ENCODE data around the gene NUDT17.
A peak's percentile ranks its signal among the peaks of the same experiment; 100 is the strongest.
"Not testable (repeated sequence)": the region's sequence is repeated elsewhere in the genome, so short reads cannot be mapped to it uniquely, and the experiment has no call there.

NUDT17 gene

GRCh38 chr1:145822779-145823331 lies 22.6 kb upstream of the NUDT17 start:
- H3K9ac ChIP-seq (ENCODE audit: low read depth in 1 of 2, low read length in 2 of 2); H3K4me3 ChIP-seq (ENCODE audit: low read depth in 1 of 2, low read length in 2 of 2); H3K9me3 ChIP-seq (ENCODE audit: control insufficient read depth in 1 of 2, low read length in 2 of 2); H3K27ac ChIP-seq (ENCODE audit: low read depth, low read length); H3K27me3 ChIP-seq (ENCODE audit: control insufficient read depth in 1 of 2, insufficient read depth in 2 of 2, low read length in 2 of 2): not testable (repeated sequence)
- H3K4me1 ChIP-seq (ENCODE audit: control insufficient read depth in 1 of 2, insufficient read depth in 2 of 2, low read length in 2 of 2): peaks cover 8 to 12% of the 10 kb centered on the region in 2 donors
- H3K36me3 ChIP-seq (ENCODE audit: control insufficient read depth in 1 of 2, insufficient read depth in 2 of 2, low read length in 2 of 2): peaks cover 14 to 17% of the 10 kb centered on the region in 2 donors

DNA sequence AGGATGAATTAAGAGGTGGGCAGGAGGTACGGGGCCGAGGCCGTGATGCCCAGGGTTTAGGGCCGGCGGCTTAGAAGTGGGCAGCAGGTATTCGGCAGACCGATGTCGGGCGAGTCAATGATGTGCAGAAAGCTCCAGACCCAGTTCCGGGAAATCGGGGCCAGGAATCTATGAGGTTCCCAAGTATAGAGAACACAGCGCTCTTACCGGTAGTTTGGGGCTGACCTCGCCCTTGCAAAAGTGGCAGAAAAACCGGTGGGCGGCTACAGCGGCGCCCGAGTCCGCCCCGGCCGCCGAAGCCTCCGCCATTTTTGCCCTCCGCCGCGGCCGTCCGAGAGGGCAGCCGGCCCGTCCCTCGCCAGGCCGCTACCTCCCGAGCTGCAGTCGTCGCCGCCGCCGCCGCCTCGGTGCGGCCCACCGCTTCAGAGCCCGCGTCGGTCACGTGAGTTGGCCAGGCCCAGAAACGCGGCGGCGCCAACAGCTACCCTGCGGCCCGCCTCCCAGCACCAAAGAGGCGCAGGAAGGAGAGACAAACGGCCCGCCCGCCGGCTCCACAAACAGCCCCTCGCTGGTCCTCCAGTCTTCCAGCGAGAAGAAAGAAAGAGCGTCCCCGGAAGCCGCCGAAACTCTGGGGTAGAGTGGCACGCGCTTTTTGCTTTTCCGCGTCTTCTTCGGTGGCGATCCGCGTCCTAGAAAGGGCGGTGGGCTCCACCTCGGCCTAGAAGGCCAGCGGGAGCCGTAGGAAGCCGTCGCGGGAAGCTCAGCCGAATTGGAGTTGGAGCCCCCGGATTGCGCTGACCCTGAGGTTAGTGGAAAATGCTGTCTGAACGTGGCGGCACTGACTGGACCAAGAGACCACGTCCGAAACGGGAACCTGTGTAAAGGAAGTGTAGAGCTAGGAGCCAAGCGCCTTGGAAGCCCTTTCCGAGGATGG lies 21.6 kb upstream of the NUDT17 start, which contains the start of the genes POLR3C and RNF115:
POLR3C (plus strand) TSS at position 636 of the 934 bp plus-strand sequence. CDS start 1,577 bp downstream, outside the sequence.
RNF115 (minus strand) TSS at position 531 of the 934 bp plus-strand sequence; CDS start at position 309, 222 bp downstream.
- no peaks in the 10 kb centered on the region for H3K27me3 ChIP-seq (ENCODE audit: control insufficient read depth in 1 of 2, insufficient read depth in 2 of 2, low read length in 2 of 2)
- H3K9ac ChIP-seq (ENCODE audit: low read depth in 1 of 2, low read length in 2 of 2): peak within 1 kb of the TSS; percentile 88 to 95
- H3K27ac ChIP-seq (ENCODE audit: low read depth, low read length): peak within 1 kb of the TSS; percentile 89
- H3K36me3 ChIP-seq (ENCODE audit: control insufficient read depth in 1 of 2, insufficient read depth in 2 of 2, low read length in 2 of 2): peaks cover 23 to 27% of the 10 kb centered on the region in 2 donors
- H3K4me3 ChIP-seq (ENCODE audit: low read depth in 1 of 2, low read length in 2 of 2): peak within 1 kb of the TSS; percentile 100
- H3K4me1 ChIP-seq (ENCODE audit: control insufficient read depth in 1 of 2, insufficient read depth in 2 of 2, low read length in 2 of 2): peaks cover 8 to 12% of the 10 kb centered on the region in 2 donors
- H3K9me3 ChIP-seq (ENCODE audit: control insufficient read depth in 1 of 2, low read length in 2 of 2): no peaks in the 10 kb centered on the region

DNA sequence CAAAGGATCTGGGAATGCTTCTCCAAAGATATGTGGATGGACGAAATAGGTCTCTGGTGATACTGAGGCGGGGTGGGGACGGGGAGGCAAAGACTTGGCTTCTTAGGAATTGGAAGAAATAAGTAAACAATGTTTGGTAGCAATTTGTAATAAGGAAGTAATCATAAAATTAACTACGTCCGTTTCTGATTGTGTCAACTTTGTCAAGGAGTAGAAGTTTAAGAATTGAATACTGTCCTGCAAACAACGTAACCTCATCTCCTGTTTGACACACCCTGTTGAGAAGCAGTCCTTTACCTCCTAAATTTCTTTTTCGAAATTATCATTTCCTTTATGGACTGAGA lies 21.0 kb upstream of the NUDT17 start:
- Histone ChIP-seq H3K27me3 (ENCODE audit: control insufficient read depth in 1 of 2, insufficient read depth in 2 of 2, low read length in 2 of 2) (no peaks in the 10 kb centered on the region), H3K4me1 (ENCODE audit: control insufficient read depth in 1 of 2, insufficient read depth in 2 of 2, low read length in 2 of 2) (peaks cover 8 to 12% of the 10 kb centered on the region in 2 donors), H3K4me3 (ENCODE audit: low read depth in 1 of 2, low read length in 2 of 2) (peak overlapping the region; percentile 100), H3K27ac (ENCODE audit: low read depth, low read length) (peak overlapping the region; percentile 89), H3K9ac (ENCODE audit: low read depth in 1 of 2, low read length in 2 of 2) (peak overlapping the region; percentile 88 to 95), H3K36me3 (ENCODE audit: control insufficient read depth in 1 of 2, insufficient read depth in 2 of 2, low read length in 2 of 2) (peaks cover 30 to 33% of the 10 kb centered on the region in 2 donors), H3K9me3 (ENCODE audit: control insufficient read depth in 1 of 2, low read length in 2 of 2) (no peaks in the 10 kb centered on the region)

GRCh38 chr1:145826030-145826429 lies 19.4 kb upstream of the NUDT17 start:
- no peak overlapping the region for H3K9ac ChIP-seq (ENCODE audit: low read depth in 1 of 2, low read length in 2 of 2)
- H3K4me3 ChIP-seq (ENCODE audit: low read depth in 1 of 2, low read length in 2 of 2): no peak overlapping the region
- H3K27ac ChIP-seq (ENCODE audit: low read depth, low read length): no peak overlapping the region
- H3K9me3 ChIP-seq (ENCODE audit: control insufficient read depth in 1 of 2, low read length in 2 of 2): no peaks in the 10 kb centered on the region
- H3K36me3 ChIP-seq (ENCODE audit: control insufficient read depth in 1 of 2, insufficient read depth in 2 of 2, low read length in 2 of 2): peaks cover 32 to 49% of the 10 kb centered on the region in 2 donors
- no peaks in the 10 kb centered on the region for H3K27me3 ChIP-seq (ENCODE audit: control insufficient read depth in 1 of 2, insufficient read depth in 2 of 2, low read length in 2 of 2)
- H3K4me1 ChIP-seq (ENCODE audit: control insufficient read depth in 1 of 2, insufficient read depth in 2 of 2, low read length in 2 of 2): peaks cover 8 to 12% of the 10 kb centered on the region in 2 donors

DNA sequence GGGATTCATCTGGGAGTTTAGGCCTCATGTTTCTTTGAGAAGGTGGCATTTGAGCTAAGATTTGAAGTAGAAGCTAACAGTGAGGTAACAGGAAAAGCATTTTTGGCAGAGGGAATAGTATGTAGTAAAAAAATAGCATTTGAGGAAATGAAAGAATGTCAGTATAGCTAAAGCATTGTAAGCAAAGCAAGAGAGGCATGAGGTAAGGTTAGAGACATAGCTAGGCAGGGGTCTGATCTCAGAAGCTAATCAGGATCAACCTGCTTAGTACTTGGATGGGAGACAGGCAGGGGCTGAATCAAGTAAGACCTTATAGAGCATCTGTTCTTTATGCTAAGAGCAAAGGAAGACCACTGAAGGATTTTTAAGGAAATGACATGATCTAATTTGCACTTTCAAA lies 17.5 kb upstream of the NUDT17 start:
- H3K9me3 ChIP-seq (ENCODE audit: control insufficient read depth in 1 of 2, low read length in 2 of 2): no peaks in the 10 kb centered on the region

DNA sequence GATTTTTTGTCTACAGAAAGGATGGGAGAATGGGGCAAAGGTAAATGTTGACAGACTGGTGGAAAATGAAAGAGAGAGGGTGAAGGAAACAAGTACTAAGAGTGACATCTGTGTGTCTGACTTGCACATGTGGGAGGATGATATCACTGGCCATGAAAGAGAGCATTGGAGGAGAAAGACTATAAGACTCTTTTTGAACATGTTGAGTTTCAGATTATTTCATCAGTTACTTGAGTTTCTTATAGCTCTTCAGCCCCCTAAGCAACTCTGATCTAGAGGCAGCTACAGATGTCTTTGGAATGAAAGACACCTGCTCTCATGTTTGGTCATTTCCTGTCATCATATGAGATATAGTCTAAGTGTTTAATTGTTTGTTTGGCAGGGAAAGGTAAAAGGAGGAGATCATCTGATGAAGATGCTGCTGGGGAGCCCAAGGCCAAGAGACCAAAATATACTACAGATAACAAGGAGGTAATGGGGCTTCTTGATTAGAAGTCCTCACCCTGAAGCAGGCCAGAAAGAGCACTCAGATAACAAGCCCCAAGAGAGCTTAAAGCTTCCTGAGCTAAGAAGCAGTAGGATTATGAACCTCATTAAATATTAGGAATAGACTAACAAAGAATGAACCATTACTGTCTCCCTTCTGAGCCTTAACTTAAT lies 16.9 kb upstream of the NUDT17 start:
- Histone ChIP-seq H3K4me3 (ENCODE audit: low read depth in 1 of 2, low read length in 2 of 2) (no peak overlapping the region), H3K9me3 (ENCODE audit: control insufficient read depth in 1 of 2, low read length in 2 of 2) (no peaks in the 10 kb centered on the region), H3K4me1 (ENCODE audit: control insufficient read depth in 1 of 2, insufficient read depth in 2 of 2, low read length in 2 of 2) (peaks cover 8 to 12% of the 10 kb centered on the region in 2 donors), H3K36me3 (ENCODE audit: control insufficient read depth in 1 of 2, insufficient read depth in 2 of 2, low read length in 2 of 2) (peaks cover 37 to 72% of the 10 kb centered on the region in 2 donors), H3K27me3 (ENCODE audit: control insufficient read depth in 1 of 2, insufficient read depth in 2 of 2, low read length in 2 of 2) (no peaks in the 10 kb centered on the region), H3K9ac (ENCODE audit: low read depth in 1 of 2, low read length in 2 of 2) (no peak overlapping the region), H3K27ac (ENCODE audit: low read depth, low read length) (no peak overlapping the region)

More for the DNA sequence above, 17.5 kb upstream of the NUDT17 start:
- H3K4me3 ChIP-seq (ENCODE audit: low read depth in 1 of 2, low read length in 2 of 2): no peak overlapping the region
- peaks cover 8 to 12% of the 10 kb centered on the region in 2 donors for H3K4me1 ChIP-seq (ENCODE audit: control insufficient read depth in 1 of 2, insufficient read depth in 2 of 2, low read length in 2 of 2)
- H3K9ac ChIP-seq (ENCODE audit: low read depth in 1 of 2, low read length in 2 of 2): no peak overlapping the region
- H3K27ac ChIP-seq (ENCODE audit: low read depth, low read length): no peak overlapping the region
- no peaks in the 10 kb centered on the region for H3K27me3 ChIP-seq (ENCODE audit: control insufficient read depth in 1 of 2, insufficient read depth in 2 of 2, low read length in 2 of 2)
- peaks cover 32 to 67% of the 10 kb centered on the region in 2 donors for H3K36me3 ChIP-seq (ENCODE audit: control insufficient read depth in 1 of 2, insufficient read depth in 2 of 2, low read length in 2 of 2)

- H3K9ac ChIP-seq (ENCODE audit: low read depth in 1 of 2, low read length in 2 of 2); H3K9me3 ChIP-seq (ENCODE audit: control insufficient read depth in 1 of 2, low read length in 2 of 2); H3K27me3 ChIP-seq (ENCODE audit: control insufficient read depth in 1 of 2, insufficient read depth in 2 of 2, low read length in 2 of 2); H3K4me3 ChIP-seq (ENCODE audit: low read depth in 1 of 2, low read length in 2 of 2); H3K27ac ChIP-seq (ENCODE audit: low read depth, low read length); H3K4me1 ChIP-seq (ENCODE audit: control insufficient read depth in 1 of 2, insufficient read depth in 2 of 2, low read length in 2 of 2): not testable (repeated sequence)
- peaks cover 42 to 95% of the 10 kb centered on the region in 2 donors for H3K36me3 ChIP-seq (ENCODE audit: control insufficient read depth in 1 of 2, insufficient read depth in 2 of 2, low read length in 2 of 2)
Measured at GRCh38 chr1:145830810-145831209, 14.6 kb upstream of the NUDT17 start.

GRCh38 chr1:145837656-145838055 lies 7.8 kb upstream of the NUDT17 start:
- Histone ChIP-seq H3K4me1 (ENCODE audit: control insufficient read depth in 1 of 2, insufficient read depth in 2 of 2, low read length in 2 of 2) (no peaks in the 10 kb centered on the region), H3K36me3 (ENCODE audit: control insufficient read depth in 1 of 2, insufficient read depth in 2 of 2, low read length in 2 of 2) (peaks cover 47 to 93% of the 10 kb centered on the region in 2 donors), H3K27ac (ENCODE audit: low read depth, low read length) (no peak overlapping the region), H3K9ac (ENCODE audit: low read depth in 1 of 2, low read length in 2 of 2) (no peak overlapping the region), H3K4me3 (ENCODE audit: low read depth in 1 of 2, low read length in 2 of 2) (no peak overlapping the region), H3K27me3 (ENCODE audit: control insufficient read depth in 1 of 2, insufficient read depth in 2 of 2, low read length in 2 of 2) (no peaks in the 10 kb centered on the region), H3K9me3 (ENCODE audit: control insufficient read depth in 1 of 2, low read length in 2 of 2) (no peaks in the 10 kb centered on the region)

DNA sequence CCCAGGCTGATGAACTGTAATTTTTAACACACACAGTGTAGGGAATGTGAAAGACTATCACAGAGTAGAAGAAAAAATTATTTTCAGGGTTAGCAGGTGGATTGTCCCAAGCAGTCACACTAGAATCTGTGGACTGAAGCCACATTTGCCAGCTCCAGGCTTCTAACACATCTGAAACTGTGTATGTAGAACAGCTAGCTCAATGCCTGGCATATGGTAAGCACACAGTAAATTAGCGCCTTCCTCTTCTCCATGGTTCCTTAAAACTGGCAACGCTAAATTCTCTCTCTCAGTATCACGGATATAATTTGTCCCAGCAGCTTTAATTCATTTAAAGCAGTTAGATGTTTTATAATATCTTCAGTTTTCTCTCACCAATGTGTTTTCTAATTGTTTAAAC lies 2.4 kb upstream of the NUDT17 start:
- peaks cover 4 to 15% of the 10 kb centered on the region in 2 donors for H3K4me1 ChIP-seq (ENCODE audit: control insufficient read depth in 1 of 2, insufficient read depth in 2 of 2, low read length in 2 of 2)
- peaks cover 24 to 52% of the 10 kb centered on the region in 2 donors for H3K36me3 ChIP-seq (ENCODE audit: control insufficient read depth in 1 of 2, insufficient read depth in 2 of 2, low read length in 2 of 2)
- no peaks in the 10 kb centered on the region for H3K9me3 ChIP-seq (ENCODE audit: control insufficient read depth in 1 of 2, low read length in 2 of 2)

GRCh38 chr1:145845144-145845513 lies 301 bp upstream of the NUDT17 start:
- H3K27ac ChIP-seq (ENCODE audit: low read depth, low read length): no peak overlapping the region
- H3K27me3 ChIP-seq (ENCODE audit: control insufficient read depth in 1 of 2, insufficient read depth in 2 of 2, low read length in 2 of 2): no peaks in the 10 kb centered on the region
- peaks cover 21 to 52% of the 10 kb centered on the region in 2 donors for H3K36me3 ChIP-seq (ENCODE audit: control insufficient read depth in 1 of 2, insufficient read depth in 2 of 2, low read length in 2 of 2)
- H3K9ac ChIP-seq (ENCODE audit: low read depth in 1 of 2, low read length in 2 of 2): peak overlapping the region; percentile 51 to 67
- no peaks in the 10 kb centered on the region for H3K9me3 ChIP-seq (ENCODE audit: control insufficient read depth in 1 of 2, low read length in 2 of 2)
- H3K4me1 ChIP-seq (ENCODE audit: control insufficient read depth in 1 of 2, insufficient read depth in 2 of 2, low read length in 2 of 2): peaks cover 4 to 15% of the 10 kb centered on the region in 2 donors
- H3K4me3 ChIP-seq (ENCODE audit: low read depth in 1 of 2, low read length in 2 of 2): peak overlapping the region; percentile 73 to 76

More for the DNA sequence above, 2.4 kb upstream of the NUDT17 start:
- Histone ChIP-seq H3K27me3 (ENCODE audit: control insufficient read depth in 1 of 2, insufficient read depth in 2 of 2, low read length in 2 of 2) (no peaks in the 10 kb centered on the region), H3K4me3 (ENCODE audit: low read depth in 1 of 2, low read length in 2 of 2) (no peak overlapping the region), H3K27ac (ENCODE audit: low read depth, low read length) (no peak overlapping the region), H3K9ac (ENCODE audit: low read depth in 1 of 2, low read length in 2 of 2) (no peak overlapping the region)

Data from duodenal mucosa (tissue), 2 donors.